GM12872 (cell line): ENCODE measurements around the gene LPO.

Experiments
- CTCF ChIP-seq: IDR thresholded peaks from 3 replicates; pipeline ENCODE4 v1.5.1; 2011; ENCODE audit warnings: low read depth, mild to moderate bottlenecking, low read length, moderate library complexity; ENCODE audit not compliant: insufficient read depth

LPO gene

GRCh38 chr17:58280480-58281217 is 42.3 kb downstream of the LPO start, which contains the start of gene MPO:
MPO (minus strand) TSS chr17:58280935; CDS start chr17:58280758, 177 bp downstream.
- no peak for TF ChIP-seq CTCF

- TF ChIP-seq CTCF: no peak
These were observed 43.2 kb downstream of the LPO start for GRCh38 chr17:58281511-58282011.

- no peak for TF ChIP-seq CTCF
These were observed 44.1 kb downstream of the LPO start for GRCh38 chr17:58282442-58282841.

GRCh38 chr17:58283674-58284612 is 45.6 kb downstream of the LPO start:
- no peak for TF ChIP-seq CTCF

GRCh38 chr17:58284613-58285421 is 46.4 kb downstream of the LPO start:
- TF ChIP-seq CTCF: no peak

GRCh38 chr17:58285422-58285810 is 47.0 kb downstream of the LPO start:
- TF ChIP-seq CTCF: no peak
